GM12801 (cell line): ENCODE results near the gene ZYG11A.

Experiments used
- TF ChIP-seq, protein P1 (sequence below): IDR thresholded peaks from one replicate; pipeline ENCODE4 v1.5.1; 2011; ENCODE audit warnings: control low read depth; ENCODE audit not compliant: insufficient read length; ENCODE audit errors: extremely low read depth

Gene ZYG11A

DNA sequence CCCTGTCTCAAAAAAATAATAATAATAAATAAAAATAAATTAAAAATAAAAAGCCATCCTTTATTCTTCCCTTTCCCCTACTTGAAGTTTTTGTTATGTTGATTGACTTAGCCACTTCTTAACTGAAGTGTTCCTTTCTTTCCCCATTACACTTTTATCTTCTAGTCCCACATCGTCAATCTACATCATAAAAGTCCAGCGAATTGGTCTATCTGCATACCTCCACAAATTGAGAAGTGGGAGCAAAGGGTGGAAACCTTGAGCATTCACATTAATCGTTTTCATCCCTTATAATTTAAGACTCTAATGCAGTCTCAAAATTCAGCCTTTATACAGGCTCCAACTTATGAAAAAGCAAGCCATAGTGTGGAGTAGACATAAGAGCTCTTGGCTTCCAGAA, 6.5 kb upstream of the ZYG11A start:
- TF ChIP-seq, protein P1, sequence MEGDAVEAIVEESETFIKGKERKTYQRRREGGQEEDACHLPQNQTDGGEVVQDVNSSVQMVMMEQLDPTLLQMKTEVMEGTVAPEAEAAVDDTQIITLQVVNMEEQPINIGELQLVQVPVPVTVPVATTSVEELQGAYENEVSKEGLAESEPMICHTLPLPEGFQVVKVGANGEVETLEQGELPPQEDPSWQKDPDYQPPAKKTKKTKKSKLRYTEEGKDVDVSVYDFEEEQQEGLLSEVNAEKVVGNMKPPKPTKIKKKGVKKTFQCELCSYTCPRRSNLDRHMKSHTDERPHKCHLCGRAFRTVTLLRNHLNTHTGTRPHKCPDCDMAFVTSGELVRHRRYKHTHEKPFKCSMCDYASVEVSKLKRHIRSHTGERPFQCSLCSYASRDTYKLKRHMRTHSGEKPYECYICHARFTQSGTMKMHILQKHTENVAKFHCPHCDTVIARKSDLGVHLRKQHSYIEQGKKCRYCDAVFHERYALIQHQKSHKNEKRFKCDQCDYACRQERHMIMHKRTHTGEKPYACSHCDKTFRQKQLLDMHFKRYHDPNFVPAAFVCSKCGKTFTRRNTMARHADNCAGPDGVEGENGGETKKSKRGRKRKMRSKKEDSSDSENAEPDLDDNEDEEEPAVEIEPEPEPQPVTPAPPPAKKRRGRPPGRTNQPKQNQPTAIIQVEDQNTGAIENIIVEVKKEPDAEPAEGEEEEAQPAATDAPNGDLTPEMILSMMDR: no peak

DNA sequence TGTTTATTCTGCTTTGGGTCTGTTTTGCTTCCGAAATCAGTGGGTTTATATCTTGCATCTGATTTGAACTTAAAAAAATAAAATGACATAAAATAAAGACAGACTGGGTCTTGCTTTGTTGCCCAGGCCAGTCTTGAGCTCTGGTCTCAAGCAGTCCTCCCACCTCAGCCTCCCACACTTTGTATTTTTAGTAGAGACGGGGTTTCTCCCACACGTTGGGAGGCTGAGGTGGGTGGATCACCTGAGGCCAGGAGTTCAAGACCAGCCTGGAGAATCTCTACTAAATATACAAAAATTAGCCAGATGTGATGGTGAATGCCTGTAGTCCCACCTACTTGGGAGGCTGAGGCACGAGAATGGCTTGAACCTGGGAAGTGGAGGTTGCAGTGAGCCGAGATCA, 5.9 kb downstream of the ZYG11A start:
- TF ChIP-seq, protein P1: no peak

DNA sequence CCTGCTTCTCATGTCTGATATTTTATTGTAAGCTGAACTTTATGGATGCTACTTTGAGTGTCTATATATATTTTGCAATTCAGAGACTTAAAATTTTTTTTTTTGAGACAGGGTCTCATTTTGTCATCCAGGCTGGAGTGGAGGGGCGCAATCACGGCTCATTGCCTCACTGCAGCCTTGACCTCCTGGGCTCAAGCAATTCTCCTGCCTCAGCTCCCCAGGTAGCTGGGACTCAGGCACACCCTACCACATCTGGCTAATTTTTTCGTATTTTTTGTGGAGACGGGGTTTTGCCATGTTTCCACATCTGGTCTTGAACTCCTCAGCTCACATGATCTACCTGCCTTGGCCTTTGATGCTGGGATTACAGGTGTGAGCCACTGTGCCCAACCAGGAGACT, 8.4 kb downstream of the ZYG11A start:
- TF ChIP-seq, protein P1: no peak

DNA sequence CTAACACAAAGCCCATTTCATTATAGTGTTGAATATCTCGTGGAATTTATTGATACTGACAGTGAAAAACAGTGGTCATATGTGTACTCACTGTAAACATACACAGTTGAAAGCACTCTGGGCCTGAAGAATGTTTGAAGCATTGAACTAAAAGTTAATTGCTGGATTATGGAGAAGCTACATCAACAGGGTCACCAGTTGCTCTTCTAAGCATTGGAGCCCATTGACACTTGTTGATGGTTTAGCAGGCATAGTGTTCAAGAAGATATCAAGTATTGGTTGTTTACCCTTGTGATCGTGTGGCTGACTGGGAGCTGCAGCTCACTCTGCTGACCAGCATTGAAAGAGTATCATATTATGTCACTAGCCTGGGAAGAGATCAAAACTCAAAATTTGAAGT, 10.3 kb downstream of the ZYG11A start:
- TF ChIP-seq, protein P1: no peak

DNA sequence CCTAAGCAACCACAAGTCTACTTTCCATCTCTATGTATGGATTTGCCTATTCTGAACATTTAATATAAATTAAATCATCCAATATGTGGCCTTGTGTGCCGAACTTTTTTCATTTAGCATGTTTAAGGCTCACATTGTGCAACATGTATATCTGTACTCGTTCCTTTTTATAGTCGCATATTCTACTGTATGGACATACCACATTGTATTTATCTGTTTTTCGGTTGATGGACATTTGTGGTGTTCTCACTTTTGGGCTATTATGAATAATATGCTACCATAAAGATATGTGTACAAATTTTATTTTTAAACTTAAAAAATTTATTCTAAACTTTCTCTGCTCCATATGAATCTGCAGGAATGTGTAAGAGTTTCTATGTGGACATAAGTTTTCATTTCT, 13.0 kb downstream of the ZYG11A start:
- TF ChIP-seq, protein P1: no peak

DNA sequence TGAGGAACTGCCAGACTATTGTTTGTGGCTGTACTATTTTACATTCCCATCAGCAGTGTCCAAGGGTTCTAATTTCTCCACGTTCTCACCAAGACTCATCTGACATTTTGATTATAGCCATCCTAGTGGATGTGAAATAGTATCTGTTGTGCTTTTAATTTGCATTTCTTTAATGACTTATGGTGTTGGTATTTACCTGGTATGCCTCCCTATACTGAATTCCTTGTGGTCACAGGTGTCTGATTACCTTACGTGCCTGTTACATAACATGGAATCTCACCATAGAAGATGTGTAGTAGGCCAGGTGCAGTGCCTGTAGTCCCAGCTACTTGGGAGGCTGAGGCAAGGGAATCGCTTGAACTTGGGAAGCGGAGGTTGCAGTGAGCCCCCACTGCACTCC, 13.5 kb downstream of the ZYG11A start:
- TF ChIP-seq, protein P1: no peak

DNA sequence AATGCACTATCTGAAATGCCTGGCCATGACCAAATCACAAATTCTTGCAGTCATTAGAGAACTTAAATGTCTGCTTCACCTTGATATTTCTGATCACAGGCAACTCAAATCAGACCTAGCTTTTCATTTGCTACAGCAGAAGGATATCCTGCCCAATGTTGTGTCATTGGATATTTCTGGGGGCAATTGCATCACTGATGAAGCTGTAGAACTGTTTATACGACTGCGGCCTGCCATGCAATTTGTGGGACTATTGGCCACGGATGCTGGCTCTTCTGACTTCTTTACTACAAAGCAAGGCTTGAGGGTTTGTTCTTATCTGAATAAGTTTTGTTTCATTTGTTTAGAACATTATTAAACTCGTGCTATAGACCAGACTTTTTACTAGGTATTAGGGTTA, 14.9 kb downstream of the ZYG11A start:
- TF ChIP-seq, protein P1: no peak

DNA sequence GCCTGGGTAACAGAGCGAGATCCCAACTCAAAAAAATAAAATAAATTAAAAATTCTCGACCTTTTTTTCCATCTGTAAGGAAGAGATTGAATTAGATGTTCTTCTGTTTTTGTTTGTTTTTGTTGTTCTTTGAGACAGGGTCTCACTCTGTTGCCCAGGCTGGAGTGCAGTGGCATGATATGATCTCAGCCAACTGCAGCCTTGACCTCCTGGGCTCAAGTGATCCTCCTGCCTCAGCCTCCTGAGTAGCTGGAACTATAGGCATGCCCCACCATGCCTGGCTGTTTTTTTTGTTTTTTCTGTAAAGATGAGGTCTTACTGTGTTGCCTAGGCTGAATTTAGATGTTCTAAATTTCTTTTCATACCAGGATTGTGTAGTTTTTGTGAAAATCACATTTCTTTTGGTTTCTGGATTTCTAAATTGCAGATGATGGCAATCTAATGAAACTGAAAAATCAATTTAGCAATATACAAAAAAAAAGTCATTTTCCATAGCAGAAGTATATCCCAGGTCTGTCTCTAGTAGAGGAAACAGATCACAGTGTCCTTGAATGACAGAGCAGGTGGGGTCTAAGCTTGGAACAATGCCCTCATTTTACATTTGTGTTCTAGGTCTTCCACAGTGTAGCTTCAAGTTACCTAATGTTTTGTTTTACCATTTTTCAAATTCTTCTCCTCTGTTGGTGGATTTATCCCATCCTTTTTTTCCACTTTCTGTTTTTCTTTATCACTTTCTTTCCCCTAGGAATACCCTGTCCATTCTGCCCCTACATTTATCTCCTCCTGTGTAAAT, 20.3 kb downstream of the ZYG11A start:
- TF ChIP-seq, protein P1: no peak
